NB4 (cell line): Measurements from ENCODE around the gene CLOCK.

ENCODE experiments used
- DNase-seq: peaks from one replicate; pipeline ENCODE4 v3.0.0; 2010; ENCODE audit warnings: low read depth
- H3K4me3 ChIP-seq: one replicate; pipeline ENCODE4 v1.5.1; 2011; ENCODE audit warnings: mild to moderate bottlenecking, low read depth, low read length, moderate library complexity
- MYC ChIP-seq: IDR thresholded peaks from 2 replicates; pipeline ENCODE4 v1.6.1; 2011; ENCODE audit warnings: low read depth, low read length
- POLR2A ChIP-seq: IDR thresholded peaks from 2 replicates; pipeline ENCODE4 v1.6.1; 2011; ENCODE audit warnings: mild to moderate bottlenecking; ENCODE audit not compliant: insufficient read length; ENCODE audit errors: extremely low read depth
- TF ChIP-seq, protein P1 (sequence below): IDR thresholded peaks from 2 replicates; pipeline ENCODE4 v1.6.1; 2011; ENCODE audit warnings: low read depth, low read length
- TF ChIP-seq, protein P2 (sequence below): IDR thresholded peaks from one replicate; pipeline ENCODE4 v1.5.1; 2012; ENCODE audit warnings: low read depth, low read length

CLOCK gene

DNA sequence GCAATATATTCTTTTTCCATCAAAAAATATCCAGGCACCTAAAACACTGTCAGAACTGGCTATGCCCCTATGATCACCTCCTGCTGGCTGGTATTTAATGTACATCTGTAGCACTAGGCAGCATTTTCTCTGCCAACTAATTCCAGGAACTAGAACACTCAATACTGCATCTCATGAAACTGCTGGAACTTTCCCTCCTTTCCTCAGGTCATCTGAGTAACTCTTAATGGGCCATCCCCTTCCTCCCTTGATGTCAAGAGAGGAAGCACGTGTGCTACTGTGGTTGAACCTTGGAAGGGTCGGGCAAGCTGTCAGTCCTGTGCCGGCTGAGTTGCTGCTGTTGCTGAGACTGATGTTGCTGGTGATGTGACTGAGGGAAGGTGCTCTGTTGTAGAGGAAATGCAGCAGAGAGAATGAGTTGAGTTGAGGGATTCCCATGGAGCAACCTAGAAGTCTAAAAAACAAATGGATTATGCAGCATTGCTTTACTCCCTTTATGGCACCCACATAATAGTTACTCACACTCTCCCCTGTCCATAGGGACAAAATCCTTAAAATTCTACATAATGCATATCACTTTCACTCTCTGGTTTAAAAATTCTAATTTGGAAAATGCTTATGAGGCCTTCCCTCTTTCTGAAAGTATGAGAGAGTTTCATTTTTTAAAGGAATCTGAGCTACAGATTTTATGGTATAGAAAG, 111.4 kb downstream of the CLOCK start:
- no peak for DNase-seq
- TF ChIP-seq POLR2A = no peak
- TF ChIP-seq, protein P1, sequence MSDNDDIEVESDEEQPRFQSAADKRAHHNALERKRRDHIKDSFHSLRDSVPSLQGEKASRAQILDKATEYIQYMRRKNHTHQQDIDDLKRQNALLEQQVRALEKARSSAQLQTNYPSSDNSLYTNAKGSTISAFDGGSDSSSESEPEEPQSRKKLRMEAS = no peak
- no peak for TF ChIP-seq MYC
- TF ChIP-seq, protein P2, sequence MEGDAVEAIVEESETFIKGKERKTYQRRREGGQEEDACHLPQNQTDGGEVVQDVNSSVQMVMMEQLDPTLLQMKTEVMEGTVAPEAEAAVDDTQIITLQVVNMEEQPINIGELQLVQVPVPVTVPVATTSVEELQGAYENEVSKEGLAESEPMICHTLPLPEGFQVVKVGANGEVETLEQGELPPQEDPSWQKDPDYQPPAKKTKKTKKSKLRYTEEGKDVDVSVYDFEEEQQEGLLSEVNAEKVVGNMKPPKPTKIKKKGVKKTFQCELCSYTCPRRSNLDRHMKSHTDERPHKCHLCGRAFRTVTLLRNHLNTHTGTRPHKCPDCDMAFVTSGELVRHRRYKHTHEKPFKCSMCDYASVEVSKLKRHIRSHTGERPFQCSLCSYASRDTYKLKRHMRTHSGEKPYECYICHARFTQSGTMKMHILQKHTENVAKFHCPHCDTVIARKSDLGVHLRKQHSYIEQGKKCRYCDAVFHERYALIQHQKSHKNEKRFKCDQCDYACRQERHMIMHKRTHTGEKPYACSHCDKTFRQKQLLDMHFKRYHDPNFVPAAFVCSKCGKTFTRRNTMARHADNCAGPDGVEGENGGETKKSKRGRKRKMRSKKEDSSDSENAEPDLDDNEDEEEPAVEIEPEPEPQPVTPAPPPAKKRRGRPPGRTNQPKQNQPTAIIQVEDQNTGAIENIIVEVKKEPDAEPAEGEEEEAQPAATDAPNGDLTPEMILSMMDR = no peak

DNA sequence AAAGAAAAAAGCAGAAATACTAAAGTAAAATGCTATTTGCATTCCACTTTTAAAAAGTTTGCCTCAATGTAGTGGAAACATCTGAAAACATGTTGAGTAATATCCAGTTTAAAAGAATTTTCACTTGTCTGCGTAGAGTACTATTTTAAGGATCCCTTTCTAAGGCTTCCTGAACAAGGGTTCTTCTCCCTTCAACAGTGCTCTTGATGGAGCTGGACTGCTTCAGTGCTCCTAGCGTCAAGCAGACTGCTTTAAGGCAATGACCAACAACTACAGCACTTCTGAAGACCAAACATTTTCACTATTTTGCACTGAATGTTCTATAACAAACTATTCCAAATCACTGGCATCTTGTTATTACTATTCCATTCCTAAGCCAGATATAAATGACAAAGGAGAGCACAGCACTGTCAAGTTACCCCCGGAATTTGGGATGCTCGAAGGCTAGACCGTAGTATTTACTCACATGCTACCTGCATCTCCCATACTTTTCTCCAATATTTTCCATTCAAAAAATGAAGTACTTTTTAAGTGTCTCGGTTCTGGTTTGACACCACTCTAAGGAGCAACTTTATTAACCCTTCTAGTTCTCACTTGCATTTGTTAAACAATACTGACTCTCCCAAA, 114.9 kb downstream of the CLOCK start:
- TF ChIP-seq POLR2A (no peak), MYC (no peak)
- TF ChIP-seq, protein P1 = no peak
- TF ChIP-seq, protein P2 = no peak
- DNase-seq = no peak

More for the DNA sequence above, 111.4 kb downstream of the CLOCK start:
- no peak overlapping the region for H3K4me3 ChIP-seq

DNA sequence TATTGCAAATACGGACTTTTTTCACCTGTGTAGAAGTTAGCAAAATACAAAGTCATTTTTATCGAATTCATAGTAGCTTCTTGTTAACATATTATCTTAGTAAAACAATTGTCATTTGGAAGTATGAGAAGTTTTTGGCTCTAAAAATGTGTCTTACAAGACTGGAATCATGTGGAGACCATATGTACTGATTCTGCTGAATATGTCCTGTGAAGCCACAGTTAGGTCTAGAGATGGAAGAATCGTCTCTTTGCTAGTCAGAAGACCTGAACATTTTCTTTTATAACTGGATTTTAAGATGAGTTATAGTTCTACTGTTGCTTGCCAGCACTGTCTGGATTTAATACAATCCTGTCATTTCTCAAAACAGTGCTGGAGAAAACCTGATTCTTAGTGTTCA, 121.9 kb downstream of the CLOCK start:
- TF ChIP-seq, protein P1 = no peak
- TF ChIP-seq, protein P2 = no peak
- TF ChIP-seq POLR2A (no peak), MYC (no peak)
- DNase-seq = no peak

More for the DNA sequence above, 114.9 kb downstream of the CLOCK start:
- no peak overlapping the region for H3K4me3 ChIP-seq

DNA sequence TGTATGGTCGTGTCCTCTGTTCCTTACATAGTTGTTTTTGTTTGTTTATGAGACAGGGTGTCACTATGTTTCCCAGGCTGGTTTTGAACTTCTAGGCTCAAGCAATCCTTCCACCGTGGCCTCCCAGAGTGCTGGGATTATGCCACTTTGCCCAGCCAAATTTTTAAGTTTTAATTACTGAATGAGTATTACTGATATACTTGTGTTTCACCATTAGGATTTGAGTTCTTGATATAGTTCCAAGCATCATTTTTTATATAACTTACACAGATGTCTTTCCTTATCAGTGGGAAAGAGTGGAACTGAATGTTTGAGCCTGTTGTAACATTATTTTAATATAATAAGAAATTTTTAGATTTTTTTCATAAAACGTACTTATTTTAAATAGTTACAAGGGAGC, 130.5 kb downstream of the CLOCK start:
- H3K4me3 ChIP-seq = no peak overlapping the region
- DNase-seq = no peak
- TF ChIP-seq MYC (no peak), POLR2A (no peak)
- TF ChIP-seq, protein P1 = no peak
- TF ChIP-seq, protein P2 = no peak

More for the DNA sequence above, 121.9 kb downstream of the CLOCK start:
- H3K4me3 ChIP-seq = no peak overlapping the region

DNA sequence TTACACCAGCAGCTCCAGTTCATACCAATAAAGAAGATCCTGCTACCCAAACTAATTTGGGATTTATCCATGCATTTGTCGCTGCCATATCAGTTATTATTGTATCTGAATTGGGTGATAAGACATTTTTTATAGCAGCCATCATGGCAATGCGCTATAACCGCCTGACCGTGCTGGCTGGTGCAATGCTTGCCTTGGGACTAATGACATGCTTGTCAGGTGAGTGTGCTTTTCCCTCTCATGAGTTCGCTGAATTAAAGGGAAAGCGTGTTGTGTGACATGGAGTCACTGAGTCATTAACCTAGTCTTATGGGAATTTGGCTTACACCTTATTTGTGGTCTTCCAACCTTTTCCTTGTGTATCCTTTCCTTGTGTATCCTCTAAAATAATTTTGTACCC, 135.1 kb downstream of the CLOCK start:
- no peak for DNase-seq

More for the DNA sequence above, 135.1 kb downstream of the CLOCK start:
- TF ChIP-seq, protein P1 = no peak
- no peak for TF ChIP-seq POLR2A
- TF ChIP-seq MYC = no peak
- TF ChIP-seq, protein P2 = no peak
- H3K4me3 ChIP-seq = no peak overlapping the region
